PFSK-1 (cell line): ENCODE measurements around the gene PDK2.

ENCODE experiments used
- FOXP2 ChIP-seq: optimal IDR thresholded peaks from 2 replicates; pipeline ENCODE3; 2011; ENCODE audit warnings: borderline replicate concordance, control low read depth, inconsistent platforms; ENCODE audit not compliant: insufficient read depth; ENCODE audit errors: extremely low read length, extremely low read depth
- POLR2AphosphoS5 ChIP-seq: IDR thresholded peaks from 2 replicates; pipeline ENCODE4 v1.6.1; 2012; ENCODE audit warnings: low read depth, mild to moderate bottlenecking, control low read depth, low read length, moderate library complexity
- SIN3A ChIP-seq: IDR thresholded peaks from 2 replicates; pipeline ENCODE4 v1.6.1; 2012; ENCODE audit warnings: mild to moderate bottlenecking, low read length, moderate library complexity, borderline replicate concordance; ENCODE audit not compliant: insufficient read depth
- TAF1 ChIP-seq: IDR thresholded peaks from 2 replicates; pipeline ENCODE4 v1.6.1; 2012; ENCODE audit warnings: low read length, control low read depth, borderline replicate concordance; ENCODE audit not compliant: insufficient read depth
- TF ChIP-seq, protein P1 (sequence below), 2 experiments: IDR thresholded peaks; 2 replicates each; pipeline versions ENCODE4 v1.6.1 to v1.8.0; 2011 to 2012; ENCODE audit warnings: low read depth in 2 of 2, low read length in 2 of 2, control low read depth in 1 of 2, inconsistent platforms in 1 of 2, mild to moderate bottlenecking in 1 of 2, moderate library complexity in 1 of 2; ENCODE audit not compliant: insufficient read depth in 1 of 2

GRCh38 chr17:50101346-50102163, 6.4 kb downstream of the PDK2 start:
- TF ChIP-seq POLR2AphosphoS5 (no peak), TAF1 (no peak), SIN3A (no peak), FOXP2 (no peak)
- TF ChIP-seq, protein P1, sequence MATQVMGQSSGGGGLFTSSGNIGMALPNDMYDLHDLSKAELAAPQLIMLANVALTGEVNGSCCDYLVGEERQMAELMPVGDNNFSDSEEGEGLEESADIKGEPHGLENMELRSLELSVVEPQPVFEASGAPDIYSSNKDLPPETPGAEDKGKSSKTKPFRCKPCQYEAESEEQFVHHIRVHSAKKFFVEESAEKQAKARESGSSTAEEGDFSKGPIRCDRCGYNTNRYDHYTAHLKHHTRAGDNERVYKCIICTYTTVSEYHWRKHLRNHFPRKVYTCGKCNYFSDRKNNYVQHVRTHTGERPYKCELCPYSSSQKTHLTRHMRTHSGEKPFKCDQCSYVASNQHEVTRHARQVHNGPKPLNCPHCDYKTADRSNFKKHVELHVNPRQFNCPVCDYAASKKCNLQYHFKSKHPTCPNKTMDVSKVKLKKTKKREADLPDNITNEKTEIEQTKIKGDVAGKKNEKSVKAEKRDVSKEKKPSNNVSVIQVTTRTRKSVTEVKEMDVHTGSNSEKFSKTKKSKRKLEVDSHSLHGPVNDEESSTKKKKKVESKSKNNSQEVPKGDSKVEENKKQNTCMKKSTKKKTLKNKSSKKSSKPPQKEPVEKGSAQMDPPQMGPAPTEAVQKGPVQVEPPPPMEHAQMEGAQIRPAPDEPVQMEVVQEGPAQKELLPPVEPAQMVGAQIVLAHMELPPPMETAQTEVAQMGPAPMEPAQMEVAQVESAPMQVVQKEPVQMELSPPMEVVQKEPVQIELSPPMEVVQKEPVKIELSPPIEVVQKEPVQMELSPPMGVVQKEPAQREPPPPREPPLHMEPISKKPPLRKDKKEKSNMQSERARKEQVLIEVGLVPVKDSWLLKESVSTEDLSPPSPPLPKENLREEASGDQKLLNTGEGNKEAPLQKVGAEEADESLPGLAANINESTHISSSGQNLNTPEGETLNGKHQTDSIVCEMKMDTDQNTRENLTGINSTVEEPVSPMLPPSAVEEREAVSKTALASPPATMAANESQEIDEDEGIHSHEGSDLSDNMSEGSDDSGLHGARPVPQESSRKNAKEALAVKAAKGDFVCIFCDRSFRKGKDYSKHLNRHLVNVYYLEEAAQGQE (IDR thresholded peaks at IDR 0.05; ENCODE audit: insufficient read depth in 1 of 2, low read depth in 2 of 2, low read length in 2 of 2): no peak
